ENCODE measurements around the gene GBP7.

GBP7 gene

GRCh38 chr1:89121641-89122040 lies 54.2 kb downstream of the GBP7 start:
- Histone ChIP-seq H3K4me1 (ENCODE audit: insufficient read depth, poor library complexity, severe bottlenecking) (peaks cover 5% of the 10 kb centered on the region), H3K27ac (ENCODE audit: poor library complexity, severe bottlenecking) (no peak overlapping the region), H3K4me3 (ENCODE audit: severe bottlenecking) (no peak overlapping the region), H3K36me3 (ENCODE audit: low read depth) (no peaks in the 10 kb centered on the region), H3K27me3 (ENCODE audit: insufficient read depth, poor library complexity, severe bottlenecking) (no peaks in the 10 kb centered on the region), H3K9me3 (ENCODE audit: severe bottlenecking) (no peaks in the 10 kb centered on the region)
- TF ChIP-seq CTCF (IDR thresholded peaks at IDR 0.05; ENCODE audit: poor library complexity, severe bottlenecking), result no peak
- DNase-seq (ENCODE audit: low spot score), result no peak
- ATAC-seq (ENCODE audit: low read depth), result no peak

- Histone ChIP-seq H3K27me3 (ENCODE audit: insufficient read depth, poor library complexity, severe bottlenecking) (no peaks in the 10 kb centered on the region), H3K36me3 (ENCODE audit: low read depth) (no peaks in the 10 kb centered on the region), H3K27ac (ENCODE audit: poor library complexity, severe bottlenecking) (no peak overlapping the region), H3K9me3 (ENCODE audit: severe bottlenecking) (no peaks in the 10 kb centered on the region), H3K4me3 (ENCODE audit: severe bottlenecking) (no peak overlapping the region), H3K4me1 (ENCODE audit: insufficient read depth, poor library complexity, severe bottlenecking) (no peaks in the 10 kb centered on the region)
- ATAC-seq (ENCODE audit: low read depth), result no peak
- TF ChIP-seq CTCF (IDR thresholded peaks at IDR 0.05; ENCODE audit: poor library complexity, severe bottlenecking), result no peak
- no peak for DNase-seq (ENCODE audit: low spot score)
Observed at GRCh38 chr1:89114662-89115061, 61.1 kb downstream of the GBP7 start.

- no peaks in the 10 kb centered on the region for H3K9me3 ChIP-seq (ENCODE audit: severe bottlenecking)
- H3K27ac ChIP-seq (ENCODE audit: poor library complexity, severe bottlenecking), result no peak overlapping the region
- no peak overlapping the region for H3K4me3 ChIP-seq (ENCODE audit: severe bottlenecking)
- no peaks in the 10 kb centered on the region for H3K27me3 ChIP-seq (ENCODE audit: insufficient read depth, poor library complexity, severe bottlenecking)
- ATAC-seq (ENCODE audit: low read depth), result no peak; the same call in 2 of the 3 replicates
- no peak for TF ChIP-seq CTCF (IDR thresholded peaks at IDR 0.05; ENCODE audit: poor library complexity, severe bottlenecking)
- DNase-seq (ENCODE audit: low spot score), result no peak
- H3K4me1 ChIP-seq (ENCODE audit: insufficient read depth, poor library complexity, severe bottlenecking), result no peaks in the 10 kb centered on the region
- no peaks in the 10 kb centered on the region for H3K36me3 ChIP-seq (ENCODE audit: low read depth)
Observed at GRCh38 chr1:89112871-89113613, 62.8 kb downstream of the GBP7 start.

- ATAC-seq (ENCODE audit: low read depth), result no peak
- H3K4me3 ChIP-seq (ENCODE audit: severe bottlenecking), result no peak overlapping the region
- H3K27me3 ChIP-seq (ENCODE audit: insufficient read depth, poor library complexity, severe bottlenecking), result peaks cover 4% of the 10 kb centered on the region
- peaks cover 2% of the 10 kb centered on the region for H3K9me3 ChIP-seq (ENCODE audit: severe bottlenecking)
- no peak for TF ChIP-seq CTCF (IDR thresholded peaks at IDR 0.05; ENCODE audit: poor library complexity, severe bottlenecking)
- H3K27ac ChIP-seq (ENCODE audit: poor library complexity, severe bottlenecking), result no peak overlapping the region
- no peaks in the 10 kb centered on the region for H3K4me1 ChIP-seq (ENCODE audit: insufficient read depth, poor library complexity, severe bottlenecking)
- no peak for DNase-seq (ENCODE audit: low spot score)
- no peaks in the 10 kb centered on the region for H3K36me3 ChIP-seq (ENCODE audit: low read depth)
Observed at GRCh38 chr1:89104687-89105086, 71.1 kb downstream of the GBP7 start.

- Histone ChIP-seq H3K4me3 (ENCODE audit: severe bottlenecking) (no peak overlapping the region), H3K27ac (ENCODE audit: poor library complexity, severe bottlenecking) (no peak overlapping the region), H3K4me1 (ENCODE audit: insufficient read depth, poor library complexity, severe bottlenecking) (no peaks in the 10 kb centered on the region), H3K27me3 (ENCODE audit: insufficient read depth, poor library complexity, severe bottlenecking) (peaks cover 4% of the 10 kb centered on the region), H3K36me3 (ENCODE audit: low read depth) (no peaks in the 10 kb centered on the region), H3K9me3 (ENCODE audit: severe bottlenecking) (peaks cover 2% of the 10 kb centered on the region)
- no peak for DNase-seq (ENCODE audit: low spot score)
- TF ChIP-seq CTCF (IDR thresholded peaks at IDR 0.05; ENCODE audit: poor library complexity, severe bottlenecking), result no peak
- no peak for ATAC-seq (ENCODE audit: low read depth)
Observed at GRCh38 chr1:89104147-89104546, 71.7 kb downstream of the GBP7 start.

All from RWPE2 (cell line).